Esophagus muscularis mucosa (tissue), 3 donors: ENCODE results near the gene NPTN.

Experiments used
- POLR2AphosphoS5 ChIP-seq, 2 donors: sonication (generic); formaldehyde crosslinking; IDR thresholded peaks; one replicate each; pipeline ENCODE4 v1.6.1; 2017; ENCODE audit warnings: antibody characterized with exemption in 2 of 2
- TF ChIP-seq, protein P1 (sequence below), 3 experiments: fragments of 200-600 bp in 2 of 3; fragments of 450-650 bp in 1 of 3; sonication (generic) in 2 of 3; IDR thresholded peaks; one replicate each; pipeline ENCODE4 v1.5.1; 2017 to 2019; ENCODE audit warnings: antibody characterized with exemption in 3 of 3, mild to moderate bottlenecking in 2 of 3, moderate library complexity in 1 of 3

- TF ChIP-seq POLR2AphosphoS5 (IDR thresholded peaks at IDR 0.05), result no peak
- TF ChIP-seq, protein P1, sequence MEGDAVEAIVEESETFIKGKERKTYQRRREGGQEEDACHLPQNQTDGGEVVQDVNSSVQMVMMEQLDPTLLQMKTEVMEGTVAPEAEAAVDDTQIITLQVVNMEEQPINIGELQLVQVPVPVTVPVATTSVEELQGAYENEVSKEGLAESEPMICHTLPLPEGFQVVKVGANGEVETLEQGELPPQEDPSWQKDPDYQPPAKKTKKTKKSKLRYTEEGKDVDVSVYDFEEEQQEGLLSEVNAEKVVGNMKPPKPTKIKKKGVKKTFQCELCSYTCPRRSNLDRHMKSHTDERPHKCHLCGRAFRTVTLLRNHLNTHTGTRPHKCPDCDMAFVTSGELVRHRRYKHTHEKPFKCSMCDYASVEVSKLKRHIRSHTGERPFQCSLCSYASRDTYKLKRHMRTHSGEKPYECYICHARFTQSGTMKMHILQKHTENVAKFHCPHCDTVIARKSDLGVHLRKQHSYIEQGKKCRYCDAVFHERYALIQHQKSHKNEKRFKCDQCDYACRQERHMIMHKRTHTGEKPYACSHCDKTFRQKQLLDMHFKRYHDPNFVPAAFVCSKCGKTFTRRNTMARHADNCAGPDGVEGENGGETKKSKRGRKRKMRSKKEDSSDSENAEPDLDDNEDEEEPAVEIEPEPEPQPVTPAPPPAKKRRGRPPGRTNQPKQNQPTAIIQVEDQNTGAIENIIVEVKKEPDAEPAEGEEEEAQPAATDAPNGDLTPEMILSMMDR (IDR thresholded peaks at IDR 0.05), result no peak
These were observed 11.8 kb downstream of the NPTN start for GRCh38 chr15:73621286-73621826.
